K562 (cell line): Measurements from ENCODE around the gene PNPLA7. TPM values are rescaled to one million over a fixed set of nuclear protein-coding genes. Genes with fewer than 3 reads are reported as not detected.
A peak's percentile ranks its signal among the peaks of the same experiment; 100 is the strongest.

Experiments
- ATAC-seq: fragments of 200-7000 bp; cut with Tn5 transposase; 3 replicates; pipeline ENCODE4 v1.9.1; 2020; ENCODE audit warnings: moderate library complexity
- BruUV-seq: library from RNA; stranded (reverse); fragments of 400-500 nt; replicated peaks from 2 replicates; lab custom pipeline; 2021; lab: Mats Ljungman, UMichigan
- CTCF ChIA-PET: fragments of 300-600 bp; formaldehyde crosslinking; extraction: SDS; loops from one replicate; lab custom pipeline; 2021; ENCODE audit warnings: low intra/inter-chr PET ratio; lab: Yijun Ruan, JAX
- POLR2A ChIA-PET: fragments of 300-600, 350-650 bp; sonication (Branson Sonifier 250); formaldehyde crosslinking; extraction: SDS; loops from one replicate; lab custom pipeline; 2021; ENCODE audit warnings: antibody characterized with exemption, inconsistent platforms; lab: Yijun Ruan, JAX
- DNase-seq, 4 experiments: peaks; one replicate each; pipeline versions ENCODE4 v3.0.0 to v3.0.0-alpha.2; 2011 to 2018; ENCODE audit warnings: low spot score in 3 of 4, mixed read lengths in 3 of 4; ENCODE audit errors: extremely low read depth in 1 of 4
- FAIRE-seq: peaks from 2 replicates; lab custom pipeline; 2011; peaks lifted over from hg19 to GRCh38; lab: Jason Lieb, UNC
- H2AFZ ChIP-seq: 2 replicates; pipeline ENCODE4 v1.6.0; 2011; ENCODE audit warnings: low read depth, low read length, control low read depth, inconsistent platforms
- H3K27ac ChIP-seq: fragments of 200-600 bp; 3 replicates; pipeline ENCODE4 v1.8.0; 2011; ENCODE audit warnings: low read depth, mild to moderate bottlenecking, control low read depth, inconsistent platforms, low read length, moderate library complexity, mixed read lengths; ENCODE audit errors: extremely low read depth
- H3K27me3 ChIP-seq, 2 experiments: fragments of 300-600 bp in 1 of 2; 2 replicates in 1 of 2; 3 replicates in 1 of 2; pipeline versions ENCODE4 v1.6.0 to v1.8.0; 2011; ENCODE audit warnings: inconsistent platforms in 2 of 2, low read length in 2 of 2, mild to moderate bottlenecking in 1 of 2, mixed read lengths in 1 of 2, moderate library complexity in 1 of 2; ENCODE audit not compliant: control insufficient read depth in 2 of 2, insufficient read depth in 2 of 2
- H3K36me3 ChIP-seq: fragments of 300-600 bp; 3 replicates; pipeline ENCODE4 v1.8.0; 2011; ENCODE audit warnings: mild to moderate bottlenecking, low read length, inconsistent platforms; ENCODE audit not compliant: control insufficient read depth, insufficient read depth
- H3K4me1 ChIP-seq, 2 experiments: fragments of 200-600 bp in 1 of 2; replicated peaks in 1 of 2; 2 replicates in 1 of 2; 3 replicates in 1 of 2; pipeline versions ENCODE4 v1.5.1 to v1.8.0; 2011; ENCODE audit warnings: inconsistent platforms in 2 of 2, low read length in 2 of 2, mild to moderate bottlenecking in 1 of 2, mixed read lengths in 1 of 2, moderate library complexity in 1 of 2; ENCODE audit not compliant: control insufficient read depth in 2 of 2, insufficient read depth in 2 of 2
- H3K4me2 ChIP-seq: 2 replicates; pipeline ENCODE4 v1.6.1; 2011; ENCODE audit warnings: low read length, control low read depth, inconsistent platforms, mixed read lengths; ENCODE audit not compliant: insufficient read depth
- H3K4me3 ChIP-seq: fragments of 200-600 bp; sonication (generic), shearing (Covaris generic); 2 replicates; pipeline ENCODE4 v1.5.1; 2016; ENCODE audit warnings: control low read depth, inconsistent platforms
- H3K79me2 ChIP-seq: fragments of 200-600 bp; 3 replicates; pipeline ENCODE4 v1.8.0; 2011; ENCODE audit warnings: low read length, inconsistent platforms; ENCODE audit not compliant: control insufficient read depth, insufficient read depth
- H3K9ac ChIP-seq, 2 experiments: 2 replicates each; pipeline versions ENCODE4 v1.6.0 to v1.6.1; 2011; ENCODE audit warnings: low read depth in 2 of 2, low read length in 2 of 2, control low read depth in 1 of 2, inconsistent platforms in 1 of 2, mild to moderate bottlenecking in 1 of 2, mixed read lengths in 1 of 2; ENCODE audit not compliant: insufficient read depth in 1 of 2
- H3K9me1 ChIP-seq: one replicate; pipeline ENCODE4 v1.6.0; 2011; ENCODE audit warnings: inconsistent platforms, mild to moderate bottlenecking, low read length, moderate library complexity; ENCODE audit not compliant: control insufficient read depth, insufficient read depth
- H3K9me3 ChIP-seq: replicated peaks from 2 replicates; pipeline ENCODE4 v1.5.1; 2011; ENCODE audit warnings: low read depth, low read length, inconsistent platforms; ENCODE audit not compliant: control insufficient read depth, insufficient read depth
- H4K20me1 ChIP-seq: replicated peaks from 2 replicates; pipeline ENCODE4 v1.6.1; 2011; ENCODE audit warnings: low read length, inconsistent platforms, mixed read lengths; ENCODE audit not compliant: control insufficient read depth, insufficient read depth
- ARID2 ChIP-seq: fragments of 450-650 bp; IDR thresholded peaks from 2 replicates; pipeline ENCODE4 v1.6.1; 2017; ENCODE audit warnings: antibody characterized with exemption, mild to moderate bottlenecking
- FIP1L1 ChIP-seq: fragments of 200-400 bp; formaldehyde crosslinking; IDR thresholded peaks from 2 replicates; pipeline ENCODE4 v1.6.1; 2018; ENCODE audit warnings: mild to moderate bottlenecking, low read depth, low read length; ENCODE audit not compliant: poor library complexity, severe bottlenecking
- FOXP1 ChIP-seq: sonication (generic); formaldehyde crosslinking; IDR thresholded peaks from 2 replicates; pipeline ENCODE4 v1.8.0; 2022; ENCODE audit warnings: mild to moderate bottlenecking, missing genetic modification reagents
- GATA2 ChIP-seq: sonication (generic); formaldehyde crosslinking; IDR thresholded peaks from 2 replicates; pipeline ENCODE4 v1.4.0; 2020; ENCODE audit warnings: mild to moderate bottlenecking, missing genetic modification reagents
- MAFK ChIP-seq: IDR thresholded peaks from 2 replicates; pipeline ENCODE4 v1.6.1; 2011; ENCODE audit warnings: low read length, improper control_type of control experiment
- POLR2G ChIP-seq: fragments of 200-400 bp; formaldehyde crosslinking; IDR thresholded peaks from 2 replicates; pipeline ENCODE4 v1.6.1; 2017; ENCODE audit warnings: low read depth, mild to moderate bottlenecking, antibody characterized with exemption, low read length, moderate library complexity
- RBM34 ChIP-seq: fragments of 200-400 bp; formaldehyde crosslinking; IDR thresholded peaks from 2 replicates; pipeline ENCODE4 v1.6.1; 2018; ENCODE audit warnings: low read length, borderline replicate concordance; ENCODE audit not compliant: insufficient read depth
- SP1 ChIP-seq: sonication (generic); formaldehyde crosslinking; IDR thresholded peaks from 2 replicates; pipeline ENCODE4 v1.8.1; 2022; ENCODE audit warnings: mild to moderate bottlenecking, missing genetic modification reagents
- YY1 ChIP-seq, 3 experiments: IDR thresholded peaks; 2 replicates each; pipeline ENCODE4 v1.6.1; 2011; ENCODE audit warnings: low read length in 2 of 3, mild to moderate bottlenecking in 2 of 3, moderate library complexity in 2 of 3, borderline replicate concordance in 1 of 3, control low read depth in 1 of 3, low read depth in 1 of 3; ENCODE audit not compliant: insufficient read depth in 3 of 3, insufficient replicate concordance in 2 of 3, control insufficient read depth in 1 of 3, insufficient read length in 1 of 3; ENCODE audit errors: extremely low read depth in 1 of 3
- ZBTB8A ChIP-seq: fragments of 450-650 bp; IDR thresholded peaks from 2 replicates; pipeline ENCODE4 v1.6.1; 2018; ENCODE audit warnings: mild to moderate bottlenecking, moderate library complexity; ENCODE audit not compliant: partially characterized antibody
- ZNF668 ChIP-seq: fragments of 250-450 bp; sonication (Bioruptor Pico); IDR thresholded peaks from 2 replicates; pipeline ENCODE4 v1.8.0; 2022; ENCODE audit warnings: mild to moderate bottlenecking, inconsistent platforms
- WGBS: fragments of 100-300 bp; shearing (Covaris generic); methylation state at CpG from one replicate; pipeline ENCODE4 v1.1.6; 2016; ENCODE audit warnings: low coverage, mixed read lengths; ENCODE audit not compliant: insufficient coverage; ENCODE audit errors: missing lambda C conversion rate; 5-methylcytosine and 5-hydroxymethylcytosine counted together
- in situ Hi-C: fragments of 300-500 bp; cut with MboI; formaldehyde crosslinking; loops from 4 replicates; pipeline ENCODE4 v1.15.0; 2018; ENCODE audit warnings: inconsistent platforms, mixed read lengths
- intact Hi-C: fragments of 100-400 bp; cut with micrococcal nuclease; formaldehyde crosslinking; loops from 2 replicates; pipeline ENCODE4 v1.14.2; 2022
- polyA plus RNA-seq, 8 experiments: library from polyadenylated mRNA; depleted of rRNA in 4 of 8; stranded (reverse) in 5 of 8; unstranded in 3 of 8; fragments of >200 nt; fragmentation: Nextera tagmentation in 2 of 8; fragmentation: Illumina TruSeq in 1 of 8; extraction: Ambion mirVana in 2 of 8; extraction: Trizol in 1 of 8; gene quantifications; 2 replicates each; pipeline versions ENCODE4 v1.2.1 to v1.2.3, GENCODE V29; 2011 to 2014; ENCODE audit warnings: inconsistent platforms in 1 of 8, missing spikeins in 1 of 8
- total RNA-seq, 7 experiments: library from RNA; depleted of rRNA in 6 of 7; stranded (reverse); fragments of >200 nt in 6 of 7; fragmentation: Illumina TruSeq in 2 of 7; extraction: Trizol in 2 of 7; gene quantifications; 2 replicates each; pipeline versions ENCODE4 v1.2.1 to v1.2.3, GENCODE V29; 2011 to 2021; ENCODE audit warnings: low replicate concordance in 1 of 7
- TF ChIP-seq, protein P1 (sequence below): fragments of 250-450 bp; sonication (Bioruptor Pico); IDR thresholded peaks from 2 replicates; pipeline ENCODE4 v1.8.0; 2021; ENCODE audit warnings: mild to moderate bottlenecking, moderate library complexity
- TF ChIP-seq, protein P2 (sequence below): fragments of 250-450 bp; sonication (Bioruptor Pico); IDR thresholded peaks from 2 replicates; pipeline ENCODE4 v1.5.0; 2021; ENCODE audit warnings: mild to moderate bottlenecking, borderline replicate concordance
- TF ChIP-seq, protein P3 (sequence below): conservative IDR thresholded peaks from 2 replicates; pipeline ENCODE4 v1.6.1; 2011; ENCODE audit warnings: low read depth, mild to moderate bottlenecking, low read length; ENCODE audit not compliant: control insufficient read depth

PNPLA7 gene
- total and polyA plus RNA-seq, 9 of the 15 experiments (the other 6 are each of a cell fraction or from before 2014, with no cell fraction given): 0.01 to 0.85 (median 0.19) TPM; not detected in 1

DNA sequence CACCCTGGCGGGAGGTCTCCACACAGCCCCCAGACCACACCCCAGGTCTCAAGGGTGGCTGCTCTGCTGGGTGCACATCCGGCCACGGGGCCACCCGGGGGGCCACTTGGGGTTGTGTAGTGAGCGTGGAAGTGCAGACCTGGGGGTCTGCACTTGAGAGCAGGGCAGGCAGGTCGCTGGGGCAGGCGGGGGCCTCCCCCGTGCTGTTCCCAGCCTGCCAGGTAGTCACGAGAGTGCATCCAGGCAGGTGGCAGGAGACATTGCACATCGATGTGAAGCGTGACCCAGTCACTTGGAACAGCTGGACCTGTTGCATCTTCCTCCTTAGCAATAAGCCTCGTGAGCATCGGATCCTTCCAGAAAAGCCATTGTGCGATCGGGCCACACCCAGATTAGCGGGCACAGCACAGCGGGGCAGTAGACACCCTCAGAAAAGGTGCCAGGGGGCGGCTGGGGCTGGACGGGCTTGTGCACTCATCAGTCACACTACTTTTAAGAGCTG, 104.2 kb downstream of the PNPLA7 start:
- no peak for DNase-seq
- Histone ChIP-seq H3K79me2 (no peaks in the 10 kb centered on the region), H3K9ac (peak overlapping the region in 1 of 2 experiments; percentile 80; a peak in 2 of 4 replicates), H3K27me3 (no peaks in the 10 kb centered on the region), H3K4me1 (peaks cover 8 to 58% of the 10 kb centered on the region in 2 experiments; a peak in 4 of 5 replicates), H3K9me1 (no peaks in the 10 kb centered on the region), H2AFZ (no peak overlapping the region), H4K20me1 (no peaks in the 10 kb centered on the region), H3K4me2 (peak overlapping the region; percentile 54; the same call in 1 of the 2 replicates), H3K36me3 (peaks cover 19% of the 10 kb centered on the region; the same call in 2 of the 3 replicates), H3K4me3 (no peak overlapping the region), H3K27ac (no peak overlapping the region), H3K9me3 (no peaks in the 10 kb centered on the region)
- ATAC-seq: no peak; the same call in 2 of the 3 replicates
- no peak for FAIRE-seq
- intact Hi-C loops: loop anchor here (5.0 to 10.0 kb wide), 2 partner anchors 89 to 144 kb away; partner anchors contain the start of gene NRARP
- ChIA-PET POLR2A (interaction anchor here (1.7 kb wide), 1 partner anchor 11 kb away, joined by 3 read pairs; no protein-coding TSS in a partner anchor), CTCF (interaction anchor here (0.6 to 1.1 kb wide), 5 partner anchors 21 to 150 kb away, joined by 3 to 5 read pairs (median 4); partner anchors contain the start of genes EXD3 and NRARP)
- WGBS: 19% methylated on average over 18 of the region's 19 CpGs
- no TSS peak for BruUV-seq
- in situ Hi-C loops: loop anchor here (5.0 kb wide), 1 partner anchor 159 kb away; no protein-coding TSS in a partner anchor
- no peak for TF ChIP-seq MAFK
- TF ChIP-seq ZNF668: no peak
- TF ChIP-seq, protein P1, sequence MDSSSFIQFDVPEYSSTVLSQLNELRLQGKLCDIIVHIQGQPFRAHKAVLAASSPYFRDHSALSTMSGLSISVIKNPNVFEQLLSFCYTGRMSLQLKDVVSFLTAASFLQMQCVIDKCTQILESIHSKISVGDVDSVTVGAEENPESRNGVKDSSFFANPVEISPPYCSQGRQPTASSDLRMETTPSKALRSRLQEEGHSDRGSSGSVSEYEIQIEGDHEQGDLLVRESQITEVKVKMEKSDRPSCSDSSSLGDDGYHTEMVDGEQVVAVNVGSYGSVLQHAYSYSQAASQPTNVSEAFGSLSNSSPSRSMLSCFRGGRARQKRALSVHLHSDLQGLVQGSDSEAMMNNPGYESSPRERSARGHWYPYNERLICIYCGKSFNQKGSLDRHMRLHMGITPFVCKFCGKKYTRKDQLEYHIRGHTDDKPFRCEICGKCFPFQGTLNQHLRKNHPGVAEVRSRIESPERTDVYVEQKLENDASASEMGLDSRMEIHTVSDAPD: no peak
- TF ChIP-seq YY1 (IDR thresholded peaks at IDR 0.05; ENCODE audit: borderline replicate concordance in 1 of 3, control insufficient read depth in 1 of 3, extremely low read depth in 1 of 3, insufficient read depth in 3 of 3, insufficient read length in 1 of 3, insufficient replicate concordance in 2 of 3, low read depth in 1 of 3, low read length in 2 of 3): peak in 1 of 3 experiments; percentile 0
- TF ChIP-seq ZBTB8A: no peak
- TF ChIP-seq, protein P2, sequence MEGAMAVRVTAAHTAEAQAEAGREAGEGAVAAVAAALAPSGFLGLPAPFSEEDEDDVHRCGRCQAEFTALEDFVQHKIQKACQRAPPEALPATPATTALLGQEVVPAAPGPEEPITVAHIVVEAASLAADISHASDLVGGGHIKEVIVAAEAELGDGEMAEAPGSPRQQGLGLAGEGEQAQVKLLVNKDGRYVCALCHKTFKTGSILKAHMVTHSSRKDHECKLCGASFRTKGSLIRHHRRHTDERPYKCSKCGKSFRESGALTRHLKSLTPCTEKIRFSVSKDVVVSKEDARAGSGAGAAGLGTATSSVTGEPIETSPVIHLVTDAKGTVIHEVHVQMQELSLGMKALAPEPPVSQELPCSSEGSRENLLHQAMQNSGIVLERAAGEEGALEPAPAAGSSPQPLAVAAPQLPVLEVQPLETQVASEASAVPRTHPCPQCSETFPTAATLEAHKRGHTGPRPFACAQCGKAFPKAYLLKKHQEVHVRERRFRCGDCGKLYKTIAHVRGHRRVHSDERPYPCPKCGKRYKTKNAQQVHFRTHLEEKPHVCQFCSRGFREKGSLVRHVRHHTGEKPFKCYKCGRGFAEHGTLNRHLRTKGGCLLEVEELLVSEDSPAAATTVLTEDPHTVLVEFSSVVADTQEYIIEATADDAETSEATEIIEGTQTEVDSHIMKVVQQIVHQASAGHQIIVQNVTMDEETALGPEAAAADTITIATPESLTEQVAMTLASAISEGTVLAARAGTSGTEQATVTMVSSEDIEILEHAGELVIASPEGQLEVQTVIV: no peak
- TF ChIP-seq ARID2: no peak
- TF ChIP-seq RBM34: no peak
- TF ChIP-seq GATA2 (CRISPR knock-in tag): no peak
- TF ChIP-seq FIP1L1: peak; percentile 27
- TF ChIP-seq POLR2G: peak; percentile 58; the same call in 1 of the 2 replicates
- no peak for TF ChIP-seq FOXP1
- TF ChIP-seq, protein P3, sequence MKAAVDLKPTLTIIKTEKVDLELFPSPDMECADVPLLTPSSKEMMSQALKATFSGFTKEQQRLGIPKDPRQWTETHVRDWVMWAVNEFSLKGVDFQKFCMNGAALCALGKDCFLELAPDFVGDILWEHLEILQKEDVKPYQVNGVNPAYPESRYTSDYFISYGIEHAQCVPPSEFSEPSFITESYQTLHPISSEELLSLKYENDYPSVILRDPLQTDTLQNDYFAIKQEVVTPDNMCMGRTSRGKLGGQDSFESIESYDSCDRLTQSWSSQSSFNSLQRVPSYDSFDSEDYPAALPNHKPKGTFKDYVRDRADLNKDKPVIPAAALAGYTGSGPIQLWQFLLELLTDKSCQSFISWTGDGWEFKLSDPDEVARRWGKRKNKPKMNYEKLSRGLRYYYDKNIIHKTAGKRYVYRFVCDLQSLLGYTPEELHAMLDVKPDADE: no peak
- TF ChIP-seq SP1 (CRISPR knock-in tag): no peak
